Bronchial epithelial cell (primary cell): ENCODE measurements around the gene SECTM1. TPM values are rescaled to one million over a fixed set of nuclear protein-coding genes. Genes with fewer than 3 reads are reported as not detected.

ENCODE experiments used
- DNase-seq: peaks from one replicate; pipeline ENCODE4 v3.0.0-alpha.2; 2010; ENCODE audit warnings: low read depth
- FAIRE-seq: peaks from 2 replicates; lab custom pipeline; 2011; peaks lifted over from hg19 to GRCh38; lab: Jason Lieb, UNC
- H3K27me3 ChIP-seq: 2 replicates; pipeline ENCODE4 v1.5.1; 2011; ENCODE audit warnings: low read length; ENCODE audit not compliant: control insufficient read depth, insufficient read depth
- H3K36me3 ChIP-seq: 2 replicates; pipeline ENCODE4 v1.5.1; 2011; ENCODE audit warnings: low read length; ENCODE audit not compliant: control insufficient read depth, insufficient read depth
- H3K4me3 ChIP-seq: 2 replicates; pipeline ENCODE4 v1.5.1; 2011; ENCODE audit warnings: mild to moderate bottlenecking, low read depth, low read length, control low read depth
- total RNA-seq: library from RNA; depleted of rRNA; stranded (reverse); fragments of >200 nt; gene quantifications from 2 replicates; pipeline ENCODE4 v1.2.1, GENCODE V29; 2014
- TF ChIP-seq, protein P1 (sequence below): IDR thresholded peaks from 2 replicates; pipeline ENCODE4 v1.5.1; 2011; ENCODE audit warnings: mild to moderate bottlenecking, moderate library complexity, low read length, control low read depth, inconsistent platforms; ENCODE audit not compliant: insufficient read depth, severe bottlenecking

SECTM1 gene
- total RNA-seq, 1 donor from 2014 or later = 3.7 TPM

DNA sequence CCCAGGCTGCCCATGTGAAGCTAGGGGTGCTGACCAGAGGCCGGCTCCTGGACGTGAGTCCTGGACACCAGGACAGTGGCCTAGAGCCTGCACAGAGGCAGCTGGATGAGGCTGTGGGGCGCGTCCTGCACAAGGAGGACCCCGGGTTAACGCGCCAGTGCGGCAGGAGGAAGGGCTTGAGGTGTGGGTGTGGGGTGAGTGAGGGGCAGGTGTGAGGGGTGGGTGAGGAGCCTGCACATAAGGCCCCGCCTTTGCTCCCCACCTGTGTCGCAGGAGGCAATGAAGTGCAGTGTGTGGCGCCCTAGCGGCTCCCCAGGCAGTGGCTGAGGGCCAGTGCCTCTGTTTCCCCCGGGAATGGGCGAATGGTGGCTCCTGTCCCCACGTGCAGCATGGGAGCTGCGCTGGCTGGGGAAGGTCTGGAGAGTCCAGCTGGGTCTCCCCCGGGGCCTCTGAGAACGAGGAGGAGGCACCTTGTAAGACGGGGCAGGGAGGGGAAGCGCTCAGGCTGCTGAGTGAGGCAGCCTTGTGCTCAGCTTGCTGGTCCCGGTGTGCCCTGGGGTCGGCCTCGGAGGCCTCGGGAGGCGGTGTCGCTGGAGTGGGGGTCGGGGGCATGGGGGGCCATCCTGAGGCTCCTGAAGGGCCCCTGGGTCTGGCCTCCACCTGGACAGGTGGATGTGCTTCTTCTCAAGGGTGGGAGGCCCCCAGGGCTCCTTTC lies 19.4 kb downstream of the SECTM1 start:
- Histone ChIP-seq H3K27me3 (peaks cover 10% of the 10 kb centered on the region), H3K4me3 (no peak overlapping the region), H3K36me3 (no peaks in the 10 kb centered on the region)
- TF ChIP-seq, protein P1, sequence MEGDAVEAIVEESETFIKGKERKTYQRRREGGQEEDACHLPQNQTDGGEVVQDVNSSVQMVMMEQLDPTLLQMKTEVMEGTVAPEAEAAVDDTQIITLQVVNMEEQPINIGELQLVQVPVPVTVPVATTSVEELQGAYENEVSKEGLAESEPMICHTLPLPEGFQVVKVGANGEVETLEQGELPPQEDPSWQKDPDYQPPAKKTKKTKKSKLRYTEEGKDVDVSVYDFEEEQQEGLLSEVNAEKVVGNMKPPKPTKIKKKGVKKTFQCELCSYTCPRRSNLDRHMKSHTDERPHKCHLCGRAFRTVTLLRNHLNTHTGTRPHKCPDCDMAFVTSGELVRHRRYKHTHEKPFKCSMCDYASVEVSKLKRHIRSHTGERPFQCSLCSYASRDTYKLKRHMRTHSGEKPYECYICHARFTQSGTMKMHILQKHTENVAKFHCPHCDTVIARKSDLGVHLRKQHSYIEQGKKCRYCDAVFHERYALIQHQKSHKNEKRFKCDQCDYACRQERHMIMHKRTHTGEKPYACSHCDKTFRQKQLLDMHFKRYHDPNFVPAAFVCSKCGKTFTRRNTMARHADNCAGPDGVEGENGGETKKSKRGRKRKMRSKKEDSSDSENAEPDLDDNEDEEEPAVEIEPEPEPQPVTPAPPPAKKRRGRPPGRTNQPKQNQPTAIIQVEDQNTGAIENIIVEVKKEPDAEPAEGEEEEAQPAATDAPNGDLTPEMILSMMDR = no peak
- FAIRE-seq = no peak
- no peak for DNase-seq

- peaks cover 13% of the 10 kb centered on the region for H3K27me3 ChIP-seq
- FAIRE-seq = no peak
- no peak overlapping the region for H3K4me3 ChIP-seq
- H3K36me3 ChIP-seq = no peaks in the 10 kb centered on the region
- no peak for DNase-seq
- TF ChIP-seq, protein P1 = no peak
Observed at GRCh38 chr17:82313195-82314011, 20.2 kb downstream of the SECTM1 start.

DNA sequence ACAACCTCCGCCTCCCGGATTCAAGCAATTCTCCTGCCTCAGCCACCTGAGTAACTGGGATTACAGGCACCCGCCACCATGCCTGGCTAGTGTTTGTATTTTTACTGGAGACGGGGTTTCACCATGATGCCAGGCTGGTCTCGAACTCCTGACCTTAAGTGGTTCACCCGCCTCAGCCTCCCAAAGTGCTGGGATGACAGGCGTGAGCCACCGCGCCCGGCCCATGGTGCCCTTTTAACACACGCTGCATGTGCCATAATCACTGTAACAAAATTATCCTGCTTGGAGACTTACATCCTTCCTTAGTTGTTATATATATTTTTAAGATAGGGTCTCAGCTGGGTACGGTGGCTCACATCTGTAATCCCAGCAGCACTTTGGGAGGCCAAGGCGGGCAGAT lies 21.6 kb downstream of the SECTM1 start:
- TF ChIP-seq, protein P1 = no peak
- Histone ChIP-seq H3K36me3 (no peaks in the 10 kb centered on the region), H3K27me3 (peaks cover 13% of the 10 kb centered on the region), H3K4me3 (no peak overlapping the region)
- no peak for DNase-seq
- no peak for FAIRE-seq

- peaks cover 7% of the 10 kb centered on the region for H3K27me3 ChIP-seq
- H3K4me3 ChIP-seq = no peak overlapping the region
- DNase-seq (no peak), FAIRE-seq (no peak)
- no peaks in the 10 kb centered on the region for H3K36me3 ChIP-seq
- TF ChIP-seq, protein P1 = no peak
Observed at GRCh38 chr17:82310877-82311276, 22.7 kb downstream of the SECTM1 start.

GRCh38 chr17:82309656-82310570 lies 23.7 kb downstream of the SECTM1 start:
- Histone ChIP-seq H3K27me3 (peaks cover 3% of the 10 kb centered on the region), H3K36me3 (no peaks in the 10 kb centered on the region), H3K4me3 (no peak overlapping the region)
- FAIRE-seq = no peak
- TF ChIP-seq, protein P1 = no peak
- DNase-seq = no peak
